H1 (cell line): ENCODE data around the gene PIP5K1B. TPM values are rescaled to one million over a fixed set of nuclear protein-coding genes. Genes with fewer than 3 reads are reported as not detected.

Experiments used
- CTCF ChIA-PET: fragments of 300-600 bp; sonication (Branson Sonifier 250); formaldehyde crosslinking; loops from one replicate; lab custom pipeline; 2021; ENCODE audit not compliant: partially characterized antibody; lab: Charles Lee
- POLR2A ChIA-PET: fragments of 300-600 bp; sonication (Branson Sonifier 250); formaldehyde crosslinking; loops from one replicate; lab custom pipeline; 2021; ENCODE audit warnings: inconsistent platforms; ENCODE audit not compliant: partially characterized antibody; lab: Charles Lee
- DNase-seq, 2 experiments: peaks; one replicate each; pipeline versions ENCODE4 v3.0.0 to v3.0.0-alpha.2; 2010 to 2022; ENCODE audit warnings: low spot score in 2 of 2, low read depth in 1 of 2, mixed read lengths in 1 of 2
- FAIRE-seq: peaks from 2 replicates; lab custom pipeline; 2011; peaks lifted over from hg19 to GRCh38; lab: Jason Lieb, UNC
- H2AFZ ChIP-seq: 2 replicates; pipeline ENCODE4 v1.8.1; 2012; ENCODE audit warnings: low read length, inconsistent platforms
- H2AK5ac ChIP-seq: 2 replicates; pipeline ENCODE4 v1.6.1; 2013; ENCODE audit warnings: low read depth, low read length
- H2BK120ac ChIP-seq: replicated peaks from 2 replicates; pipeline ENCODE3; 2013; ENCODE audit warnings: low read depth, low read length, inconsistent platforms
- H2BK12ac ChIP-seq: 2 replicates; pipeline ENCODE4 v1.6.1; 2013; ENCODE audit warnings: low read depth, low read length
- H2BK15ac ChIP-seq: 2 replicates; pipeline ENCODE4 v1.6.1; 2013; ENCODE audit warnings: low read length
- H2BK20ac ChIP-seq: 2 replicates; pipeline ENCODE4 v1.6.1; 2013; ENCODE audit warnings: low read length
- H2BK5ac ChIP-seq: 2 replicates; pipeline ENCODE4 v1.6.1; 2013; ENCODE audit warnings: low read depth, low read length
- H3K14ac ChIP-seq: 2 replicates; pipeline ENCODE4 v1.6.1; 2013; ENCODE audit warnings: inconsistent platforms; ENCODE audit not compliant: insufficient read length
- H3K18ac ChIP-seq: 2 replicates; pipeline ENCODE4 v1.6.1; 2013; ENCODE audit warnings: low read length; ENCODE audit errors: extremely low read depth
- H3K23ac ChIP-seq: 2 replicates; pipeline ENCODE4 v1.6.1; 2013; ENCODE audit warnings: inconsistent platforms; ENCODE audit not compliant: insufficient read length
- H3K23me2 ChIP-seq: 2 replicates; pipeline ENCODE4 v1.6.1; 2013; ENCODE audit warnings: low read depth, low read length
- H3K27ac ChIP-seq: 2 replicates; pipeline ENCODE4 v1.6.1; 2011; ENCODE audit warnings: low read depth, low read length, inconsistent platforms
- H3K27me3 ChIP-seq, 4 experiments: replicated peaks in 1 of 4; 1 replicate in 1 of 4; 2 replicates in 3 of 4; pipeline versions ENCODE4 v1.6.1 to v1.8.1; 2011 to 2013; ENCODE audit warnings: low read length in 3 of 4, mild to moderate bottlenecking in 3 of 4, inconsistent platforms in 2 of 4, mixed read lengths in 2 of 4, moderate library complexity in 1 of 4; ENCODE audit not compliant: control insufficient read depth in 3 of 4, insufficient read depth in 3 of 4; ENCODE audit errors: extremely low read depth in 1 of 4
- H3K36me3 ChIP-seq, 4 experiments: 2 replicates each; pipeline versions ENCODE4 v1.6.1 to v1.8.1; 2011 to 2013; ENCODE audit warnings: mild to moderate bottlenecking in 4 of 4, low read length in 3 of 4, moderate library complexity in 2 of 4, control low read depth in 1 of 4, inconsistent platforms in 1 of 4; ENCODE audit not compliant: insufficient read depth in 4 of 4, control insufficient read depth in 2 of 4
- H3K4ac ChIP-seq: replicated peaks from 2 replicates; pipeline ENCODE3; 2013; ENCODE audit warnings: low read length, low read depth, mixed read lengths, inconsistent platforms; ENCODE audit not compliant: insufficient read length
- H3K4me1 ChIP-seq, 4 experiments: replicated peaks in 1 of 4; 1 replicate in 1 of 4; 2 replicates in 3 of 4; pipeline versions ENCODE4 v1.6.1 to v1.8.1; 2011 to 2013; ENCODE audit warnings: low read length in 3 of 4, inconsistent platforms in 2 of 4, mixed read lengths in 1 of 4; ENCODE audit not compliant: insufficient read depth in 4 of 4, control insufficient read depth in 3 of 4
- H3K4me2 ChIP-seq, 2 experiments: 2 replicates each; pipeline versions ENCODE4 v1.6.1 to v1.8.1; 2011 to 2013; ENCODE audit warnings: low read depth in 2 of 2, low read length in 2 of 2, control low read depth in 1 of 2, inconsistent platforms in 1 of 2, mild to moderate bottlenecking in 1 of 2; ENCODE audit not compliant: insufficient read depth in 1 of 2
- H3K4me3 ChIP-seq, 4 experiments: fragments of 200-600, 300-600 bp in 1 of 4; sonication (generic), shearing (Covaris generic), sonication (Bioruptor Twin) in 1 of 4; 2 replicates each; pipeline versions ENCODE4 v1.5.1 to v1.8.1; 2011 to 2016; ENCODE audit warnings: low read length in 4 of 4, low read depth in 3 of 4, control low read depth in 2 of 4, inconsistent platforms in 2 of 4, mild to moderate bottlenecking in 2 of 4, mixed read lengths in 1 of 4, moderate library complexity in 1 of 4; ENCODE audit not compliant: insufficient read depth in 2 of 4; ENCODE audit errors: extremely low read depth in 1 of 4
- H3K56ac ChIP-seq: replicated peaks from 2 replicates; pipeline ENCODE3; 2013; ENCODE audit warnings: low read depth, mild to moderate bottlenecking, mixed read lengths, low read length, inconsistent platforms; ENCODE audit not compliant: insufficient read length
- H3K79me1 ChIP-seq: 2 replicates; pipeline ENCODE4 v1.6.1; 2013; ENCODE audit warnings: low read depth, low read length, control low read depth
- H3K79me2 ChIP-seq, 2 experiments: 2 replicates each; pipeline versions ENCODE4 v1.6.1 to v1.8.1; 2012 to 2013; ENCODE audit warnings: low read length in 2 of 2, mild to moderate bottlenecking in 2 of 2, inconsistent platforms in 1 of 2; ENCODE audit not compliant: insufficient read depth in 2 of 2, control insufficient read depth in 1 of 2
- H3K9ac ChIP-seq, 4 experiments: replicated peaks in 1 of 4; 1 replicate in 1 of 4; 2 replicates in 3 of 4; pipeline versions ENCODE4 v1.6.1 to v1.8.1; 2011 to 2013; ENCODE audit warnings: low read depth in 3 of 4, low read length in 3 of 4, control low read depth in 2 of 4, mild to moderate bottlenecking in 2 of 4, moderate library complexity in 2 of 4, inconsistent platforms in 1 of 4; ENCODE audit errors: extremely low read depth in 1 of 4
- H3K9me3 ChIP-seq, 2 experiments: 2 replicates each; pipeline versions ENCODE4 v1.6.1 to v1.8.1; 2012 to 2013; ENCODE audit warnings: mild to moderate bottlenecking in 2 of 2, moderate library complexity in 2 of 2, control low read depth in 1 of 2, inconsistent platforms in 1 of 2, low read depth in 1 of 2, low read length in 1 of 2, mixed read lengths in 1 of 2; ENCODE audit not compliant: insufficient read depth in 2 of 2
- H4K20me1 ChIP-seq, 2 experiments: replicated peaks in 1 of 2; 2 replicates each; pipeline versions ENCODE3 to v1.8.1; 2011 to 2013; ENCODE audit warnings: inconsistent platforms in 2 of 2, low read length in 2 of 2, mild to moderate bottlenecking in 1 of 2; ENCODE audit not compliant: insufficient read depth in 2 of 2, control insufficient read depth in 1 of 2
- H4K5ac ChIP-seq: 2 replicates; pipeline ENCODE4 v1.6.1; 2013; ENCODE audit warnings: low read length, low read depth, mixed read lengths, inconsistent platforms; ENCODE audit not compliant: insufficient read length
- H4K8ac ChIP-seq: 2 replicates; pipeline ENCODE4 v1.8.0; 2013; ENCODE audit warnings: mild to moderate bottlenecking, moderate library complexity, low read length, inconsistent platforms; ENCODE audit not compliant: insufficient read depth; ENCODE audit errors: extremely low read depth
- H4K91ac ChIP-seq: replicated peaks from 2 replicates; pipeline ENCODE3; 2013; ENCODE audit warnings: low read length, mixed read lengths, inconsistent platforms; ENCODE audit not compliant: insufficient read length
- BACH1 ChIP-seq: IDR thresholded peaks from 2 replicates; pipeline ENCODE4 v1.6.1; 2012; ENCODE audit warnings: low read length, improper control_type of control experiment
- BCL11A ChIP-seq, 2 experiments: IDR thresholded peaks; one replicate each; pipeline ENCODE4 v1.6.1; 2011; ENCODE audit warnings: low read depth in 2 of 2, low read length in 2 of 2, mild to moderate bottlenecking in 2 of 2
- CREB1 ChIP-seq: IDR thresholded peaks from 2 replicates; pipeline ENCODE4 v1.6.1; 2012; ENCODE audit warnings: inconsistent platforms
- CTBP2 ChIP-seq: IDR thresholded peaks from 2 replicates; pipeline ENCODE4 v1.7.0; 2011; ENCODE audit warnings: borderline replicate concordance, mild to moderate bottlenecking, moderate library complexity, mixed read lengths, low read length; ENCODE audit not compliant: insufficient read depth, insufficient read length
- EGR1 ChIP-seq: IDR thresholded peaks from 2 replicates; pipeline ENCODE4 v1.6.1; 2011; ENCODE audit warnings: low read depth, low read length, borderline replicate concordance
- FOSL1 ChIP-seq: IDR thresholded peaks from 2 replicates; pipeline ENCODE4 v1.6.1; 2011; ENCODE audit warnings: mild to moderate bottlenecking, low read depth, low read length, moderate library complexity; ENCODE audit not compliant: insufficient read depth
- KDM5A ChIP-seq: fragments of 200-600 bp; IDR thresholded peaks from 2 replicates; pipeline ENCODE4 v1.7.1; 2012; ENCODE audit warnings: mild to moderate bottlenecking, low read length, inconsistent platforms, mixed read lengths
- PHF8 ChIP-seq: fragments of 200-600 bp; sonication (generic); conservative IDR thresholded peaks from 2 replicates; pipeline ENCODE4 v1.7.1; 2012; ENCODE audit warnings: low read depth, mild to moderate bottlenecking, inconsistent platforms, low read length, moderate library complexity
- RNF2 ChIP-seq: fragments of 200-900, 300-1000 bp; sonication (generic); IDR thresholded peaks from 2 replicates; pipeline ENCODE4 v1.7.1; 2016; ENCODE audit warnings: borderline replicate concordance, low read depth, mild to moderate bottlenecking, antibody characterized with exemption, low read length; ENCODE audit not compliant: poor library complexity, severe bottlenecking; ENCODE audit errors: missing control alignments
- RXRA ChIP-seq: IDR thresholded peaks from 2 replicates; pipeline ENCODE4 v1.6.1; 2011; ENCODE audit warnings: low read depth, mild to moderate bottlenecking, low read length, moderate library complexity; ENCODE audit not compliant: insufficient read depth
- SAP30 ChIP-seq: fragments of 300-600 bp; sonication (generic); IDR thresholded peaks from 2 replicates; pipeline ENCODE4 v1.7.1; 2012; ENCODE audit warnings: low read length, moderate library complexity, mild to moderate bottlenecking, inconsistent platforms; ENCODE audit not compliant: insufficient read depth, insufficient replicate concordance
- SIX5 ChIP-seq: IDR thresholded peaks from 2 replicates; pipeline ENCODE4 v1.6.1; 2011; ENCODE audit warnings: mild to moderate bottlenecking, low read depth, low read length
- WGBS, 2 experiments: shearing (Covaris generic) in 1 of 2; methylation state at CpG; one replicate each; pipeline versions ENCODE4 v1.1.6 to v1.1.7; 2013 to 2015; ENCODE audit warnings: low lambda C conversion rate in 2 of 2, mixed read lengths in 2 of 2, inconsistent platforms in 1 of 2, low coverage in 1 of 2, missing lambda C conversion rate in 1 of 2; ENCODE audit not compliant: insufficient replicate concordance in 2 of 2, insufficient coverage in 1 of 2, insufficient read length in 1 of 2; ENCODE audit errors: extremely low coverage in 1 of 2, missing lambda C conversion rate in 1 of 2; 5-methylcytosine and 5-hydroxymethylcytosine counted together
- polyA plus RNA-seq, 7 experiments: library from polyadenylated mRNA; depleted of rRNA in 3 of 7; stranded (reverse) in 5 of 7; unstranded in 2 of 7; fragments of >200 nt in 5 of 7; fragments of 200-250 nt in 2 of 7; gene quantifications; 1 replicate in 5 of 7; 2 replicates in 1 of 7; 4 replicates in 1 of 7; pipeline versions ENCODE4 v1.2.1 to v1.2.3, GENCODE V29; 2011 to 2013; ENCODE audit warnings: missing spikeins in 2 of 7, mixed read lengths in 2 of 7
- total RNA-seq: library from RNA; stranded (reverse); fragmentation: NEBNext Ultra II Directional; extraction: Animal tissue kit (Norgen Biotek cat#: 25700); gene quantifications from 2 replicates; pipeline ENCODE4 v1.2.1, GENCODE V29; 2021
- TF ChIP-seq, protein P1 (sequence below): IDR thresholded peaks from 2 replicates; pipeline ENCODE4 v1.6.1; 2012; ENCODE audit warnings: inconsistent platforms

Gene PIP5K1B
- total and polyA plus RNA-seq, 2 of the 8 experiments (the other 6 are each of a cell fraction or from before 2014, with no cell fraction given), result 4.7 to 7.7 TPM

GRCh38 chr9:69047371-69047770, 342.3 kb downstream of the PIP5K1B start:
- Histone ChIP-seq H3K4ac (no peak overlapping the region), H3K18ac (no peak overlapping the region), H3K27me3 (no peaks in the 10 kb centered on the region), H2BK12ac (no peak overlapping the region), H3K23me2 (peaks cover 2% of the 10 kb centered on the region; the same call in 1 of the 2 replicates), H2AK5ac (no peak overlapping the region), H2BK5ac (no peak overlapping the region), H2BK20ac (no peak overlapping the region), H2BK15ac (no peak overlapping the region), H4K91ac (no peak overlapping the region), H3K9me3 (no peaks in the 10 kb centered on the region), H3K4me1 (peaks cover 9 to 22% (median 14%) of the 10 kb centered on the region in 4 experiments), H4K8ac (no peak overlapping the region), H3K79me2 (peaks cover 0 to 45% of the 10 kb centered on the region in 2 experiments; a peak in 2 of 4 replicates), H3K36me3 (peaks cover 11 to 20% (median 14%) of the 10 kb centered on the region in 4 experiments), H3K56ac (no peak overlapping the region), H3K14ac (no peak overlapping the region), H3K4me3 (no peak overlapping the region), H4K20me1 (peaks cover 3 to 6% of the 10 kb centered on the region in 2 experiments), H3K4me2 (no peak overlapping the region), H3K9ac (no peak overlapping the region), H3K23ac (no peak overlapping the region), H4K5ac (no peak overlapping the region), H2AFZ (no peak overlapping the region), H3K27ac (no peak overlapping the region; the same call in 1 of the 2 replicates), H2BK120ac (no peak overlapping the region), H3K79me1 (peaks cover 10% of the 10 kb centered on the region; the same call in 1 of the 2 replicates)
- FAIRE-seq (no peak), DNase-seq (no peak)
- 83% methylated on average over 3 of the region's 4 CpGs; no CpG with 5 or more reads in 1 of the 2 experiments for WGBS, 2 experiments
- ChIA-PET POLR2A (interaction anchor here (0.9 to 1.6 kb wide), 2 partner anchors 89 to 284 kb away, joined by 3 read pairs; no protein-coding TSS in a partner anchor), CTCF (interaction anchor here (0.8 to 10.8 kb wide), 7 partner anchors 8 to 287 kb away, joined by 3 to 100 read pairs (median 4); no protein-coding TSS in a partner anchor)
- TF ChIP-seq SIX5, result no peak
- TF ChIP-seq, protein P1, sequence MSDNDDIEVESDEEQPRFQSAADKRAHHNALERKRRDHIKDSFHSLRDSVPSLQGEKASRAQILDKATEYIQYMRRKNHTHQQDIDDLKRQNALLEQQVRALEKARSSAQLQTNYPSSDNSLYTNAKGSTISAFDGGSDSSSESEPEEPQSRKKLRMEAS, result no peak
- no peak for TF ChIP-seq RXRA
- TF ChIP-seq SAP30, result no peak
- no peak for TF ChIP-seq FOSL1
- TF ChIP-seq BCL11A (IDR thresholded peaks at IDR 0.05; ENCODE audit: low read depth in 2 of 2, low read length in 2 of 2), result no peak
- no peak for TF ChIP-seq CTBP2
- no peak for TF ChIP-seq KDM5A
- TF ChIP-seq PHF8, result no peak
- no peak for TF ChIP-seq EGR1
- TF ChIP-seq BACH1, result no peak
- TF ChIP-seq RNF2, result no peak
- TF ChIP-seq CREB1, result no peak
